Karpas-422 (cell line): ENCODE measurements around the gene PRODH2. TPM values are rescaled to one million over a fixed set of nuclear protein-coding genes. Genes with fewer than 3 reads are reported as not detected.

Experiments
- DNase-seq: peaks from one replicate; pipeline ENCODE4 v3.0.0-alpha.2; 2015
- H2AFZ ChIP-seq: fragments of 200-600 bp; sonication (generic); 2 replicates; pipeline ENCODE4 v1.6.1; 2014; ENCODE audit warnings: antibody characterized with exemption, low read length, mixed read lengths
- H3K27ac ChIP-seq: fragments of 200-600 bp; sonication (generic); 2 replicates; pipeline ENCODE4 v1.5.1; 2014; ENCODE audit warnings: mild to moderate bottlenecking, low read length, moderate library complexity
- H3K27me3 ChIP-seq: fragments of 200-600 bp; sonication (generic); 2 replicates; pipeline ENCODE4 v1.6.1; 2014; ENCODE audit warnings: low read length, mixed read lengths
- H3K36me3 ChIP-seq: fragments of 200-600 bp; sonication (generic); 2 replicates; pipeline ENCODE4 v1.6.1; 2014; ENCODE audit warnings: low read length, mixed read lengths; ENCODE audit not compliant: insufficient read depth
- H3K4me1 ChIP-seq: fragments of 200-600 bp; sonication (generic); 2 replicates; pipeline ENCODE4 v1.6.1; 2014; ENCODE audit warnings: mild to moderate bottlenecking, low read length, mixed read lengths
- H3K4me2 ChIP-seq: fragments of 200-600 bp; sonication (generic); 2 replicates; pipeline ENCODE4 v1.6.1; 2014; ENCODE audit warnings: low read length, low read depth, mild to moderate bottlenecking; ENCODE audit not compliant: poor library complexity, severe bottlenecking
- H3K4me3 ChIP-seq: fragments of 200-600 bp; sonication (generic); 2 replicates; pipeline ENCODE4 v1.5.1; 2014; ENCODE audit warnings: mild to moderate bottlenecking, antibody characterized with exemption, low read length, mixed read lengths
- H3K79me2 ChIP-seq: fragments of 200-600 bp; sonication (generic); 2 replicates; pipeline ENCODE4 v1.6.1; 2014; ENCODE audit warnings: mild to moderate bottlenecking, low read length, mixed read lengths
- H3K9ac ChIP-seq: fragments of 200-600 bp; sonication (generic); 2 replicates; pipeline ENCODE4 v1.6.0; 2014; ENCODE audit warnings: low read length
- H3K9me2 ChIP-seq: fragments of 200-600 bp; sonication (generic), shearing (Covaris generic); replicated peaks from 2 replicates; pipeline ENCODE4 v1.6.0; 2014; ENCODE audit warnings: mild to moderate bottlenecking, low read length, moderate library complexity; ENCODE audit not compliant: insufficient read depth
- H3K9me3 ChIP-seq: fragments of 300-700, 200-600 bp; sonication (generic); 2 replicates; pipeline ENCODE4 v1.6.1; 2014; ENCODE audit warnings: low read length, mixed read lengths
- H4K20me1 ChIP-seq: fragments of 200-600 bp; sonication (generic); 2 replicates; pipeline ENCODE4 v1.6.1; 2014; ENCODE audit warnings: mild to moderate bottlenecking, antibody characterized with exemption, low read length, low read depth; ENCODE audit not compliant: insufficient read depth
- total RNA-seq: library from RNA; depleted of rRNA; stranded (reverse); fragments of >200 nt; shearing (Covaris generic); gene quantifications from 2 replicates; pipeline ENCODE4 v1.2.3, GENCODE V29; 2014; ENCODE audit warnings: low replicate concordance

PRODH2 gene
- total RNA-seq, 1 experiment from 2014 or later = not detected

- Histone ChIP-seq H3K9ac (no peak overlapping the region), H3K27ac (no peak overlapping the region), H3K36me3 (no peaks in the 10 kb centered on the region), H3K9me2 (no peaks in the 10 kb centered on the region), H3K79me2 (no peaks in the 10 kb centered on the region), H3K27me3 (no peaks in the 10 kb centered on the region), H3K4me3 (no peak overlapping the region), H2AFZ (no peak overlapping the region), H3K4me1 (no peaks in the 10 kb centered on the region), H3K4me2 (no peak overlapping the region), H3K9me3 (no peaks in the 10 kb centered on the region), H4K20me1 (0 out of 2 replicates have a peak, but pooled peaks cover 5% of the 10 kb centered on the region)
- no peak for DNase-seq
Observed at GRCh38 chr19:35832054-35832453, 19.4 kb upstream of the PRODH2 start.

GRCh38 chr19:35830986-35831385 is 18.3 kb upstream of the PRODH2 start:
- H3K79me2 ChIP-seq = no peaks in the 10 kb centered on the region
- H4K20me1 ChIP-seq = 0 out of 2 replicates have a peak, but pooled peaks cover 5% of the 10 kb centered on the region
- no peaks in the 10 kb centered on the region for H3K9me2 ChIP-seq
- no peak overlapping the region for H3K9ac ChIP-seq
- no peak overlapping the region for H2AFZ ChIP-seq
- no peaks in the 10 kb centered on the region for H3K4me1 ChIP-seq
- no peak overlapping the region for H3K27ac ChIP-seq
- no peaks in the 10 kb centered on the region for H3K36me3 ChIP-seq
- DNase-seq = no peak
- H3K9me3 ChIP-seq = no peaks in the 10 kb centered on the region
- no peak overlapping the region for H3K4me3 ChIP-seq
- H3K4me2 ChIP-seq = no peak overlapping the region
- H3K27me3 ChIP-seq = no peaks in the 10 kb centered on the region

- no peak overlapping the region for H3K27ac ChIP-seq
- H2AFZ ChIP-seq = no peak overlapping the region
- H3K4me2 ChIP-seq = no peak overlapping the region
- no peaks in the 10 kb centered on the region for H3K9me3 ChIP-seq
- no peaks in the 10 kb centered on the region for H3K27me3 ChIP-seq
- 0 out of 2 replicates have a peak, but pooled peaks cover 5% of the 10 kb centered on the region for H4K20me1 ChIP-seq
- peak; percentile 54 for DNase-seq
- H3K4me3 ChIP-seq = no peak overlapping the region
- no peaks in the 10 kb centered on the region for H3K9me2 ChIP-seq
- H3K4me1 ChIP-seq = no peaks in the 10 kb centered on the region
- H3K36me3 ChIP-seq = no peaks in the 10 kb centered on the region
- no peaks in the 10 kb centered on the region for H3K79me2 ChIP-seq
- H3K9ac ChIP-seq = no peak overlapping the region
Observed at GRCh38 chr19:35828692-35829301, 16.2 kb upstream of the PRODH2 start.

GRCh38 chr19:35824150-35824549 is 11.5 kb upstream of the PRODH2 start:
- Histone ChIP-seq H3K4me2 (no peak overlapping the region), H3K27me3 (no peaks in the 10 kb centered on the region), H4K20me1 (0 out of 2 replicates have a peak, but pooled peaks cover 5% of the 10 kb centered on the region), H3K4me3 (no peak overlapping the region), H3K9ac (no peak overlapping the region), H2AFZ (no peak overlapping the region), H3K9me2 (no peaks in the 10 kb centered on the region), H3K79me2 (no peaks in the 10 kb centered on the region), H3K36me3 (no peaks in the 10 kb centered on the region), H3K27ac (no peak overlapping the region), H3K4me1 (no peaks in the 10 kb centered on the region), H3K9me3 (no peaks in the 10 kb centered on the region)
- no peak for DNase-seq

- Histone ChIP-seq H3K9ac (no peak overlapping the region), H3K4me1 (no peaks in the 10 kb centered on the region), H3K4me3 (no peak overlapping the region), H3K27ac (no peak overlapping the region), H3K9me2 (no peaks in the 10 kb centered on the region), H3K79me2 (no peaks in the 10 kb centered on the region), H4K20me1 (no peaks in the 10 kb centered on the region), H3K9me3 (no peaks in the 10 kb centered on the region), H3K36me3 (no peaks in the 10 kb centered on the region), H3K27me3 (no peaks in the 10 kb centered on the region), H3K4me2 (no peak overlapping the region), H2AFZ (no peak overlapping the region)
- no peak for DNase-seq
Observed at GRCh38 chr19:35822579-35822978, 9.9 kb upstream of the PRODH2 start.

- no peak for DNase-seq
- no peak overlapping the region for H3K27ac ChIP-seq
- no peak overlapping the region for H3K9ac ChIP-seq
- H3K4me1 ChIP-seq = no peaks in the 10 kb centered on the region
- no peaks in the 10 kb centered on the region for H3K36me3 ChIP-seq
- no peak overlapping the region for H3K4me3 ChIP-seq
- no peak overlapping the region for H2AFZ ChIP-seq
- H3K9me2 ChIP-seq = no peaks in the 10 kb centered on the region
- no peaks in the 10 kb centered on the region for H3K27me3 ChIP-seq
- no peak overlapping the region for H3K4me2 ChIP-seq
- H3K79me2 ChIP-seq = no peaks in the 10 kb centered on the region
- H4K20me1 ChIP-seq = no peaks in the 10 kb centered on the region
- H3K9me3 ChIP-seq = no peaks in the 10 kb centered on the region
Observed at GRCh38 chr19:35818445-35818844, 5.8 kb upstream of the PRODH2 start.

GRCh38 chr19:35816846-35817245 is 4.2 kb upstream of the PRODH2 start:
- no peaks in the 10 kb centered on the region for H3K9me3 ChIP-seq
- no peak overlapping the region for H2AFZ ChIP-seq
- no peaks in the 10 kb centered on the region for H4K20me1 ChIP-seq
- H3K9me2 ChIP-seq = no peaks in the 10 kb centered on the region
- DNase-seq = no peak
- H3K27ac ChIP-seq = no peak overlapping the region
- no peak overlapping the region for H3K4me2 ChIP-seq
- no peak overlapping the region for H3K4me3 ChIP-seq
- no peaks in the 10 kb centered on the region for H3K27me3 ChIP-seq
- no peaks in the 10 kb centered on the region for H3K4me1 ChIP-seq
- no peaks in the 10 kb centered on the region for H3K79me2 ChIP-seq
- H3K36me3 ChIP-seq = no peaks in the 10 kb centered on the region
- H3K9ac ChIP-seq = no peak overlapping the region

GRCh38 chr19:35816262-35816661 is 3.6 kb upstream of the PRODH2 start:
- Histone ChIP-seq H3K4me2 (no peak overlapping the region), H3K36me3 (no peaks in the 10 kb centered on the region), H3K4me1 (no peaks in the 10 kb centered on the region), H4K20me1 (no peaks in the 10 kb centered on the region), H3K9me3 (no peaks in the 10 kb centered on the region), H3K9ac (no peak overlapping the region), H3K9me2 (no peaks in the 10 kb centered on the region), H3K4me3 (no peak overlapping the region), H3K27me3 (no peaks in the 10 kb centered on the region), H3K27ac (no peak overlapping the region), H2AFZ (no peak overlapping the region), H3K79me2 (no peaks in the 10 kb centered on the region)
- no peak for DNase-seq
